Testis (tissue), 2 donors: ENCODE results near the gene SEMA5A.

Experiments used
- POLR2A ChIP-seq: fragments of 450-650 bp; IDR thresholded peaks from one replicate; pipeline ENCODE4 v1.6.1; 2017; ENCODE audit warnings: antibody characterized with exemption, mild to moderate bottlenecking, moderate library complexity
- TF ChIP-seq, protein P1 (sequence below), 3 experiments: fragments of 450-650 bp in 2 of 3; fragments of 200-600 bp in 1 of 3; sonication (generic) in 1 of 3; IDR thresholded peaks; one replicate each; pipeline ENCODE4 v1.5.1; 2016 to 2019; ENCODE audit warnings: antibody characterized with exemption in 3 of 3, mild to moderate bottlenecking in 2 of 3, moderate library complexity in 1 of 3

DNA sequence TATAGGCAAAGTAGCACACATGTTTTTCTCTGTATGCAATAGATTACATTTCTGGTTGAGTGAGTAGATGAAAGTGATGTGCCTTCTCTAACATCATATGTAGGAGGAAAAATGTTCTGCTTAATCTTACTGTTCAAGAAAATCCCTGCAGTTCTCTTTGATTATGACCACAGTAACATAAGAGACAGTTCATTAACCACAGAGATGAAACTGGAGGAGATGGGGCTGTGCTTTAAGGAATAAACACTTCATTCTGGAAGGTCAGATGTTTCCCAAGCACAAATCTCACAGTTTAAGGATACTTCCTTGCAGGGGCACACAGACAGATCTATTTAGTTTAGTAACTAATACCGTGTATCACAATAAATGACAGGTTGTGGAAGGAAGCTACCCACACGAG is 150.2 kb downstream of the SEMA5A start:
- TF ChIP-seq POLR2A: no peak
- TF ChIP-seq, protein P1, sequence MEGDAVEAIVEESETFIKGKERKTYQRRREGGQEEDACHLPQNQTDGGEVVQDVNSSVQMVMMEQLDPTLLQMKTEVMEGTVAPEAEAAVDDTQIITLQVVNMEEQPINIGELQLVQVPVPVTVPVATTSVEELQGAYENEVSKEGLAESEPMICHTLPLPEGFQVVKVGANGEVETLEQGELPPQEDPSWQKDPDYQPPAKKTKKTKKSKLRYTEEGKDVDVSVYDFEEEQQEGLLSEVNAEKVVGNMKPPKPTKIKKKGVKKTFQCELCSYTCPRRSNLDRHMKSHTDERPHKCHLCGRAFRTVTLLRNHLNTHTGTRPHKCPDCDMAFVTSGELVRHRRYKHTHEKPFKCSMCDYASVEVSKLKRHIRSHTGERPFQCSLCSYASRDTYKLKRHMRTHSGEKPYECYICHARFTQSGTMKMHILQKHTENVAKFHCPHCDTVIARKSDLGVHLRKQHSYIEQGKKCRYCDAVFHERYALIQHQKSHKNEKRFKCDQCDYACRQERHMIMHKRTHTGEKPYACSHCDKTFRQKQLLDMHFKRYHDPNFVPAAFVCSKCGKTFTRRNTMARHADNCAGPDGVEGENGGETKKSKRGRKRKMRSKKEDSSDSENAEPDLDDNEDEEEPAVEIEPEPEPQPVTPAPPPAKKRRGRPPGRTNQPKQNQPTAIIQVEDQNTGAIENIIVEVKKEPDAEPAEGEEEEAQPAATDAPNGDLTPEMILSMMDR (IDR thresholded peaks at IDR 0.05): no peak
